Neural progenitor cell (in vitro differentiated cells): ENCODE results near the gene MOK. TPM values are rescaled to one million over a fixed set of nuclear protein-coding genes. Genes with fewer than 3 reads are reported as not detected.

ENCODE experiments used
- DNase-seq: peaks from one replicate; pipeline ENCODE4 v3.0.0-alpha.2; 2016; ENCODE audit warnings: low spot score
- H2AFZ ChIP-seq: fragments of 200-600 bp; sonication (generic); replicated peaks from 2 replicates; pipeline ENCODE4 v1.6.1; 2016; ENCODE audit warnings: antibody characterized with exemption
- H3F3A ChIP-seq: fragments of 200-600 bp; sonication (generic); 2 replicates; pipeline ENCODE4 v1.6.1; 2016; ENCODE audit warnings: antibody characterized with exemption, low read depth
- H3K27ac ChIP-seq: fragments of 200-600 bp; sonication (generic); 2 replicates; pipeline ENCODE4 v1.5.1; 2016; ENCODE audit warnings: mild to moderate bottlenecking
- H3K27me3 ChIP-seq: fragments of 200-600 bp; sonication (generic); 2 replicates; pipeline ENCODE4 v1.6.1; 2016; ENCODE audit warnings: mild to moderate bottlenecking, moderate library complexity
- H3K36me3 ChIP-seq: fragments of 200-600 bp; sonication (generic); 2 replicates; pipeline ENCODE4 v1.5.1; 2016
- H3K4me1 ChIP-seq: fragments of 200-600 bp; sonication (generic); 2 replicates; pipeline ENCODE4 v1.6.1; 2016; ENCODE audit warnings: mixed run types
- H3K4me2 ChIP-seq: fragments of 200-600 bp; sonication (generic); 2 replicates; pipeline ENCODE4 v1.6.1; 2016
- H3K4me3 ChIP-seq: fragments of 200-600 bp; sonication (generic); 2 replicates; pipeline ENCODE4 v1.5.1; 2016
- H3K79me2 ChIP-seq: fragments of 200-600 bp; sonication (generic); 2 replicates; pipeline ENCODE4 v1.6.1; 2016; ENCODE audit warnings: low read depth
- H3K9ac ChIP-seq: fragments of 200-600 bp; sonication (generic); 2 replicates; pipeline ENCODE4 v1.6.1; 2016
- H3K9me3 ChIP-seq: fragments of 200-600 bp; sonication (generic); 2 replicates; pipeline ENCODE4 v1.5.1; 2016; ENCODE audit warnings: low read depth
- H4K20me1 ChIP-seq: fragments of 200-600 bp; sonication (generic); 2 replicates; pipeline ENCODE4 v1.6.1; 2016; ENCODE audit warnings: low read depth
- H3K27ac Mint-ChIP-seq: 3 replicates; pipeline ENCODE4 v1.8.0; 2021; ENCODE audit warnings: mixed read lengths
- H3K27me3 Mint-ChIP-seq: 2 replicates; pipeline ENCODE4 v1.8.0; 2022; ENCODE audit warnings: low read depth, mild to moderate bottlenecking, inconsistent platforms, moderate library complexity, mixed read lengths; ENCODE audit not compliant: insufficient read depth
- H3K36me3 Mint-ChIP-seq: 3 replicates; pipeline ENCODE4 v1.8.0; 2021; ENCODE audit warnings: mixed read lengths
- H3K4me1 Mint-ChIP-seq: 3 replicates; pipeline ENCODE4 v1.8.0; 2021; ENCODE audit warnings: mixed read lengths
- H3K4me3 Mint-ChIP-seq: 3 replicates; pipeline ENCODE4 v1.8.0; 2021; ENCODE audit warnings: mild to moderate bottlenecking, moderate library complexity, mixed read lengths
- H3K9me3 Mint-ChIP-seq: 3 replicates; pipeline ENCODE4 v1.8.0; 2020; ENCODE audit warnings: mixed read lengths
- EZH2 ChIP-seq: fragments of 200-600 bp; sonication (generic); IDR thresholded peaks from 2 replicates; pipeline ENCODE4 v1.6.1; 2017; ENCODE audit warnings: antibody characterized with exemption, mild to moderate bottlenecking, moderate library complexity
- EZH2phosphoT487 ChIP-seq: fragments of 200-600 bp; sonication (generic); IDR thresholded peaks from 2 replicates; pipeline ENCODE4 v1.6.1; 2017; ENCODE audit warnings: antibody characterized with exemption
- total RNA-seq: library from RNA; depleted of rRNA; stranded (reverse); fragments of >200 nt; gene quantifications from 2 replicates; pipeline ENCODE4 v1.2.3, GENCODE V29; 2015; ENCODE audit warnings: low replicate concordance
- TF ChIP-seq, protein P1 (sequence below): fragments of 200-600 bp; sonication (generic); IDR thresholded peaks from 2 replicates; pipeline ENCODE4 v1.5.1; 2017; ENCODE audit warnings: antibody characterized with exemption, mild to moderate bottlenecking

MOK gene
- total RNA-seq, 1 donor from 2014 or later, result 9.9 TPM

DNA sequence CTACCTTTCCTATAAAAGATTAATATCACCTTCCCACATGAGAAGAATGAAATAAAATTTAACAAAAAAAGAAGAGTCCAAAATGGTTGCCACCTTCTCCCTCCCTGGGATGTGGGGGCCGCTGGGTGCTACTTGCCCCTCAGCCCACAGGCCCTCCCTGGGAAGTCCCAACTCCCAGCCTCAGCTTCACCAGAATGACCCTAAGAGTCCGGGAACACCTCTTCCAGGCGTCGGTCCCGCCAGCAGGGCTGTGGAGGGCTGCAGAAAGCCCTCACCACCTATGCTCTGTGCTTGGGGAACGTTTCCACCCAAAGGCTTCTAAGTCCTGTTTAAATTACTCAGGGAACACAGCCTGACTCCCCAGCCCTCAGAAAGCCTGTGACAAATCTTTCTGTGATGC, 71.9 kb downstream of the MOK start:
- Histone ChIP-seq H3K9ac (no peak overlapping the region), H3K27me3 (no peaks in the 10 kb centered on the region), H3F3A (peaks cover 7% of the 10 kb centered on the region), H3K27ac (no peak overlapping the region), H3K9me3 (no peaks in the 10 kb centered on the region), H3K4me2 (no peak overlapping the region), H3K79me2 (no peaks in the 10 kb centered on the region), H4K20me1 (no peaks in the 10 kb centered on the region), H3K4me3 (no peak overlapping the region), H3K36me3 (no peaks in the 10 kb centered on the region), H3K4me1 (peaks cover 11% of the 10 kb centered on the region), H2AFZ (no peak overlapping the region)
- H3K4me3 Mint-ChIP-seq, result no peak overlapping the region
- H3K36me3 Mint-ChIP-seq, result peaks cover 6% of the 10 kb centered on the region
- no peak overlapping the region for H3K27ac Mint-ChIP-seq
- no peaks in the 10 kb centered on the region for H3K4me1 Mint-ChIP-seq
- no peak for DNase-seq
- TF ChIP-seq EZH2phosphoT487, result no peak
- TF ChIP-seq EZH2, result no peak
- TF ChIP-seq, protein P1, sequence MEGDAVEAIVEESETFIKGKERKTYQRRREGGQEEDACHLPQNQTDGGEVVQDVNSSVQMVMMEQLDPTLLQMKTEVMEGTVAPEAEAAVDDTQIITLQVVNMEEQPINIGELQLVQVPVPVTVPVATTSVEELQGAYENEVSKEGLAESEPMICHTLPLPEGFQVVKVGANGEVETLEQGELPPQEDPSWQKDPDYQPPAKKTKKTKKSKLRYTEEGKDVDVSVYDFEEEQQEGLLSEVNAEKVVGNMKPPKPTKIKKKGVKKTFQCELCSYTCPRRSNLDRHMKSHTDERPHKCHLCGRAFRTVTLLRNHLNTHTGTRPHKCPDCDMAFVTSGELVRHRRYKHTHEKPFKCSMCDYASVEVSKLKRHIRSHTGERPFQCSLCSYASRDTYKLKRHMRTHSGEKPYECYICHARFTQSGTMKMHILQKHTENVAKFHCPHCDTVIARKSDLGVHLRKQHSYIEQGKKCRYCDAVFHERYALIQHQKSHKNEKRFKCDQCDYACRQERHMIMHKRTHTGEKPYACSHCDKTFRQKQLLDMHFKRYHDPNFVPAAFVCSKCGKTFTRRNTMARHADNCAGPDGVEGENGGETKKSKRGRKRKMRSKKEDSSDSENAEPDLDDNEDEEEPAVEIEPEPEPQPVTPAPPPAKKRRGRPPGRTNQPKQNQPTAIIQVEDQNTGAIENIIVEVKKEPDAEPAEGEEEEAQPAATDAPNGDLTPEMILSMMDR, result no peak
- no peaks in the 10 kb centered on the region for H3K9me3 Mint-ChIP-seq
- peaks cover 2% of the 10 kb centered on the region for H3K27me3 Mint-ChIP-seq

GRCh38 chr14:102232348-102232625, 72.7 kb downstream of the MOK start:
- no peaks in the 10 kb centered on the region for H4K20me1 ChIP-seq
- H3K27me3 ChIP-seq, result no peaks in the 10 kb centered on the region
- Mint-ChIP-seq H3K27ac (no peak overlapping the region), H3K9me3 (no peaks in the 10 kb centered on the region), H3K36me3 (peaks cover 6% of the 10 kb centered on the region), H3K27me3 (peaks cover 2% of the 10 kb centered on the region), H3K4me3 (no peak overlapping the region), H3K4me1 (no peaks in the 10 kb centered on the region)
- no peak for DNase-seq
- H3K36me3 ChIP-seq, result no peaks in the 10 kb centered on the region
- peaks cover 7% of the 10 kb centered on the region for H3F3A ChIP-seq
- H3K9ac ChIP-seq, result no peak overlapping the region
- no peak overlapping the region for H3K4me3 ChIP-seq
- H3K4me1 ChIP-seq, result peaks cover 11% of the 10 kb centered on the region
- H3K79me2 ChIP-seq, result no peaks in the 10 kb centered on the region
- H2AFZ ChIP-seq, result no peak overlapping the region
- no peak overlapping the region for H3K4me2 ChIP-seq
- no peak overlapping the region for H3K27ac ChIP-seq
- no peaks in the 10 kb centered on the region for H3K9me3 ChIP-seq
- no peak for TF ChIP-seq EZH2phosphoT487
- no peak for TF ChIP-seq EZH2
- TF ChIP-seq, protein P1, result no peak

DNA sequence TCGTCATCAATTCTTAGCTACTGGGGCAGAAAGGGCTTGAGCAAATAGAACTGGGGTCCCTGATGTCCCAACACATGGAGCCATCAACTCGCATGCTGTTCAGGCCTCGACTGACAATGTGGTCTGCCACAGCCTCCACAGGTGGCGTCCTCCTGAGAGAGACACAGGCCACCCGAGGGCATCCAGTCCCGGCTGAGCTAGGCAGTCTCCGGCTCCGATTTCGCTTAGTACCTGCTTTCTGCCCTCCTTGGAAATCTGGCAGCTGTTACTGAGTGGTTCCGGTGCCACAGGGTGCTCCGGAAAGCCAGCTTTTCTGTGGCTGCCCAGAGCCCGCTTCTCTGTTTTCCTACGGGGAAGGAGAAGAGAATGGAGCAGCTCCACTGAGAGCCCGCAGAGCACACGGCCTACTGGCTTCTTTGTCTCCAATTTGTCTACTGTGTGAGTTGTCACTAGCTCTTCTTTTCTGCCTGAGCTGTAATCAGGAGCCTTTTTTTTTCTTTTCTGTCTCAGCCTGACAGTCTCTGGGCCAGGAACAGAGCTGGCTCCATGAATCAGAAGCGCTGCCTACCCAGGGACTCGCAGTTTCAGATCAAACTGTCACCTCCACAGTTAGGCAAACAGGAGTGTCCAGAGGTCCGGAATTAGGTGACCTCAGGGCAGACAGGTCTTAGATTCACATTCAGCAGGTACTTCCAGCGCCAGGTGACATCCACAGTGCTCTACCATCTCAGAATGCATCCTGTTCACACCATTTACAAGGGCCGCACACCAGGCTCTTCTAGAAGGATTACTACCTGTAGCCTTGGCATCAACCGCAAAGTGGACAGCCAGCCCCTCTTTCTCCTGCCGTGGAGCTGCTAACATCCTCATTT, 73.3 kb downstream of the MOK start:
- peak overlapping the region; percentile 50 for H2AFZ ChIP-seq
- Mint-ChIP-seq H3K4me3 (no peak overlapping the region), H3K4me1 (no peaks in the 10 kb centered on the region), H3K9me3 (no peaks in the 10 kb centered on the region), H3K36me3 (peaks cover 6% of the 10 kb centered on the region), H3K27ac (no peak overlapping the region), H3K27me3 (peaks cover 2% of the 10 kb centered on the region)
- H3K79me2 ChIP-seq, result no peaks in the 10 kb centered on the region
- no peak overlapping the region for H3K4me3 ChIP-seq
- H3K9ac ChIP-seq, result no peak overlapping the region
- no peaks in the 10 kb centered on the region for H3K9me3 ChIP-seq
- H4K20me1 ChIP-seq, result no peaks in the 10 kb centered on the region
- H3K4me1 ChIP-seq, result peaks cover 11% of the 10 kb centered on the region
- no peak for TF ChIP-seq EZH2
- TF ChIP-seq, protein P1, result no peak
- TF ChIP-seq EZH2phosphoT487, result no peak
- H3F3A ChIP-seq, result peaks cover 7% of the 10 kb centered on the region
- H3K27ac ChIP-seq, result peak overlapping the region; percentile 81
- DNase-seq, result peak; percentile 39
- no peaks in the 10 kb centered on the region for H3K27me3 ChIP-seq
- no peaks in the 10 kb centered on the region for H3K36me3 ChIP-seq
- no peak overlapping the region for H3K4me2 ChIP-seq
